Osteoblast (primary cell): ENCODE results near the gene ELMO1. TPM values are rescaled to one million over a fixed set of nuclear protein-coding genes. Genes with fewer than 3 reads are reported as not detected.

Experiments used
- DNase-seq: peaks from one replicate; pipeline ENCODE4 v3.0.0; 2011; ENCODE audit warnings: low spot score, mixed read lengths; ENCODE audit not compliant: insufficient read length; ENCODE audit errors: missing footprints
- H2AFZ ChIP-seq: 2 replicates; pipeline ENCODE4 v1.6.0; 2011; ENCODE audit warnings: mild to moderate bottlenecking, low read length
- H3K27ac ChIP-seq: 2 replicates; pipeline ENCODE4 v1.5.1; 2011; ENCODE audit warnings: mild to moderate bottlenecking, low read depth, low read length, moderate library complexity
- H3K27me3 ChIP-seq: 2 replicates; pipeline ENCODE4 v1.6.0; 2012; ENCODE audit warnings: mild to moderate bottlenecking, control low read depth, inconsistent platforms, low read length, moderate library complexity; ENCODE audit not compliant: insufficient read depth
- H3K36me3 ChIP-seq: 2 replicates; pipeline ENCODE4 v1.5.1; 2011; ENCODE audit warnings: mild to moderate bottlenecking, low read length, control low read depth, moderate library complexity; ENCODE audit not compliant: insufficient read depth
- H3K4me1 ChIP-seq: 2 replicates; pipeline ENCODE4 v1.5.1; 2011; ENCODE audit warnings: mild to moderate bottlenecking, low read length, control low read depth, moderate library complexity; ENCODE audit not compliant: insufficient read depth
- H3K4me2 ChIP-seq: 2 replicates; pipeline ENCODE4 v1.6.0; 2011; ENCODE audit warnings: mild to moderate bottlenecking, low read length; ENCODE audit not compliant: insufficient read depth
- H3K4me3 ChIP-seq: fragments of 200-600 bp; sonication (generic); 3 replicates; pipeline ENCODE4 v1.5.1; 2012; ENCODE audit warnings: mild to moderate bottlenecking, low read length, inconsistent platforms; ENCODE audit not compliant: insufficient read depth
- H3K79me2 ChIP-seq: 2 replicates; pipeline ENCODE4 v1.6.0; 2012; ENCODE audit warnings: mild to moderate bottlenecking, low read length, control low read depth, inconsistent platforms; ENCODE audit not compliant: insufficient read depth
- H3K9me3 ChIP-seq: 2 replicates; pipeline ENCODE4 v1.5.1; 2011; ENCODE audit warnings: low read depth, low read length, control low read depth
- H4K20me1 ChIP-seq: 2 replicates; pipeline ENCODE4 v1.6.0; 2012; ENCODE audit warnings: mild to moderate bottlenecking, low read length, control low read depth; ENCODE audit not compliant: insufficient read depth
- CTCF ChIP-seq: IDR thresholded peaks from 2 replicates; pipeline ENCODE4 v1.5.1; 2011; ENCODE audit warnings: mild to moderate bottlenecking, low read depth, low read length, moderate library complexity; ENCODE audit errors: extremely low read depth
- total RNA-seq: library from RNA; depleted of rRNA; stranded (reverse); fragments of >200 nt; gene quantifications from 2 replicates; pipeline ENCODE4 v1.2.3, GENCODE V29; 2012

ELMO1 gene
- total RNA-seq, 1 donor = 2.2 TPM

GRCh38 chr7:37445790-37446189, 2.9 kb downstream of the ELMO1 start:
- peaks cover 6% of the 10 kb centered on the region for H3K27me3 ChIP-seq
- H2AFZ ChIP-seq = no peak overlapping the region
- H4K20me1 ChIP-seq = no peaks in the 10 kb centered on the region
- H3K36me3 ChIP-seq = no peaks in the 10 kb centered on the region
- no peaks in the 10 kb centered on the region for H3K9me3 ChIP-seq
- DNase-seq = no peak
- H3K27ac ChIP-seq = no peak overlapping the region
- no peaks in the 10 kb centered on the region for H3K79me2 ChIP-seq
- no peak overlapping the region for H3K4me2 ChIP-seq
- no peak overlapping the region for H3K4me3 ChIP-seq
- no peaks in the 10 kb centered on the region for H3K4me1 ChIP-seq
- no peak for TF ChIP-seq CTCF

DNA sequence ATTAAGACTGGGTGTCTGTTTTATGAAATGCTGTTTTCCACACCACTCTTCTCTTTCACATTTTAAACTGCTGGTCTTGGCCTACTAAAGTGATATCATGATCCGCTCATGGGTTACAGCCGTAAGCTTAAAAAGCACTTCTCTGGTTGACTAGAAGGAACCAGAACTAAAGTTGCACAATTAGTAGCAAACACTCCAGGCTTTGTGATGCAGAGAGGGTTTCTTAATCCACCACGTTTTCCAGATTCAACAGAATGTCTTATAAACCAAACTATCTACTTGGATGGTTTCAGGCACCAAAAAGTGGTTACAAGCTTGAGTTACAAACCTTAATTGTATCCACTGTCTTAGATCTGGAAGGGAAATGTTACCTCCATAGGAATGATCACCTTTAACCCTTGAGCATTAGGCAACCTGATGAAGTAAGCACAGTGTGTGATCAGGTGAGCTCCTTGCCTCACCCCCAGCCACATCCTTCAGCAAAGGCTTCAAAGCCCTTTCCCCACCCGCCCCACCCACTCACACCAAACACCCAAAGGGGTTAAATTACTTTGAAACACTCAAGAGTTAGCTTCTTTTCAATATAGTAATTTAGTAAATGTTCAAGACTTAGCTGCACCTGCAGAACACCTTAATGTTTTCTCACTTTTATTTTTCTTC, 3.5 kb downstream of the ELMO1 start:
- no peak overlapping the region for H3K4me2 ChIP-seq
- H3K36me3 ChIP-seq = no peaks in the 10 kb centered on the region
- no peak overlapping the region for H2AFZ ChIP-seq
- peaks cover 6% of the 10 kb centered on the region for H3K27me3 ChIP-seq
- TF ChIP-seq CTCF = no peak
- no peaks in the 10 kb centered on the region for H3K9me3 ChIP-seq
- no peak overlapping the region for H3K4me3 ChIP-seq
- no peak overlapping the region for H3K27ac ChIP-seq
- peak; percentile 59 for DNase-seq
- H3K4me1 ChIP-seq = no peaks in the 10 kb centered on the region
- H3K79me2 ChIP-seq = no peaks in the 10 kb centered on the region
- no peaks in the 10 kb centered on the region for H4K20me1 ChIP-seq

DNA sequence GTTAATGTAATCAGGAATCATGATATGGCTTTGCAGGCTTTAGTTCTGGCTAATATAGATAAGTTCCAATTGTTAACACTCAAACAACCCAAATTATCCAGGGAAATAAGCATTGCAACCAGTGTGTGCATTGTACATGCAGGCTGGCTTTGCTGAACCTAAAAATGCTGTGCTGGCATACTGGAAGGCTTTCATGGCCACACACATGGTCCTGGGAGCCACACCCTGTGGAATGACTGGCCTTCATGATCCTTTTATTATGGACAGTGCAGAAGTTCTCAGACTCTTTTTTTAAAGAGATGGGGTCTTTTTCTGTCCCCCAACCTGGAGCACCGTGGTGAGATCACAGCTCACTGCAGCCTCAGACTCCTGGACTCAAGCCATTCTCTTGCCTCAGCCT, 5.0 kb downstream of the ELMO1 start:
- Histone ChIP-seq H3K4me3 (no peak overlapping the region), H3K27ac (no peak overlapping the region), H4K20me1 (no peaks in the 10 kb centered on the region), H3K27me3 (no peaks in the 10 kb centered on the region), H3K4me2 (no peak overlapping the region), H3K36me3 (no peaks in the 10 kb centered on the region), H2AFZ (no peak overlapping the region), H3K79me2 (no peaks in the 10 kb centered on the region), H3K4me1 (no peaks in the 10 kb centered on the region), H3K9me3 (no peaks in the 10 kb centered on the region)
- TF ChIP-seq CTCF = no peak
- DNase-seq = no peak

DNA sequence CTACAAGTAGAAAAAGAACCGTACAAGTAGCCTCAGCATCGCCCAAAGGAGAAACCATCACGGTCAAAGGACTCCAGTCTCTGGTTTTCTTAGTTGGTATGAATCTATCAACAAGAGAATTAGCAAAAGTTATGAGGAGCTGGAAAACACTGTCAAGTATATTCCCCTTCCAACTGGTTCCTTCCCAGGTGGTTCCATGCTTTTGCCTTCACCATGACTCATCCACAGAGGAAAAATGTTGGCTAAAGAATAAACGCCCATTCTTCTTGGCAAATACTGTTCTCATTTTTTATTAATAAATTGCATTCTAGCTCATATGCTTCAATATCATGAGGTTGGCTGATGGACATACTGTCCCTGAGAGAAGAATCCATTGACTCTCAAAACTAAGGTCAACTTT, 6.4 kb downstream of the ELMO1 start:
- no peak for DNase-seq
- no peak overlapping the region for H2AFZ ChIP-seq
- H3K79me2 ChIP-seq = no peaks in the 10 kb centered on the region
- H3K36me3 ChIP-seq = no peaks in the 10 kb centered on the region
- H3K9me3 ChIP-seq = no peaks in the 10 kb centered on the region
- H4K20me1 ChIP-seq = no peaks in the 10 kb centered on the region
- H3K27me3 ChIP-seq = no peaks in the 10 kb centered on the region
- H3K27ac ChIP-seq = no peak overlapping the region
- no peak overlapping the region for H3K4me2 ChIP-seq
- H3K4me1 ChIP-seq = no peaks in the 10 kb centered on the region
- H3K4me3 ChIP-seq = no peak overlapping the region
- TF ChIP-seq CTCF = no peak
